Keratinocyte (primary cell): ENCODE data around the gene IFNAR2. TPM values are rescaled to one million over a fixed set of nuclear protein-coding genes. Genes with fewer than 3 reads are reported as not detected.
"Not testable (repeated sequence)": the region's sequence is repeated elsewhere in the genome, so short reads cannot be mapped to it uniquely, and the experiment has no call there.

Experiments
- DNase-seq: peaks from one replicate; pipeline ENCODE4 v3.0.0-alpha.2; 2011; ENCODE audit warnings: low read depth, missing footprints, low spot score
- FAIRE-seq: peaks from 2 replicates; lab custom pipeline; 2011; peaks lifted over from hg19 to GRCh38; lab: Jason Lieb, UNC
- H2AFZ ChIP-seq: 2 replicates; pipeline ENCODE4 v1.6.0; 2012; ENCODE audit warnings: low read length, control low read depth, inconsistent platforms; ENCODE audit not compliant: control insufficient read depth
- H3K27ac ChIP-seq: 2 replicates; pipeline ENCODE4 v1.5.1; 2011; ENCODE audit warnings: low read length; ENCODE audit not compliant: control insufficient read depth, insufficient read depth
- H3K27me3 ChIP-seq: 3 replicates; pipeline ENCODE4 v1.6.0; 2011; ENCODE audit warnings: low read length; ENCODE audit not compliant: control insufficient read depth, insufficient read depth; ENCODE audit errors: extremely low read depth
- H3K36me3 ChIP-seq, 2 experiments: 2 replicates in 1 of 2; 3 replicates in 1 of 2; pipeline ENCODE4 v1.5.1; 2011; ENCODE audit warnings: low read length in 2 of 2, mild to moderate bottlenecking in 1 of 2; ENCODE audit not compliant: control insufficient read depth in 2 of 2, insufficient read depth in 2 of 2; ENCODE audit errors: extremely low read depth in 1 of 2
- H3K4me1 ChIP-seq: 3 replicates; pipeline ENCODE4 v1.5.1; 2011; ENCODE audit warnings: low read length; ENCODE audit not compliant: control insufficient read depth, insufficient read depth; ENCODE audit errors: extremely low read depth
- H3K4me2 ChIP-seq: 3 replicates; pipeline ENCODE4 v1.6.0; 2011; ENCODE audit warnings: low read depth, low read length; ENCODE audit not compliant: control insufficient read depth, insufficient read depth; ENCODE audit errors: extremely low read depth
- H3K4me3 ChIP-seq, 3 experiments: fragments of 200-600 bp in 1 of 3; sonication (generic) in 1 of 3; 2 replicates in 2 of 3; 3 replicates in 1 of 3; pipeline ENCODE4 v1.5.1; 2011 to 2016; ENCODE audit warnings: low read length in 3 of 3, mild to moderate bottlenecking in 3 of 3, control low read depth in 2 of 3, inconsistent platforms in 1 of 3, low read depth in 1 of 3, mixed read lengths in 1 of 3, mixed run types in 1 of 3, moderate library complexity in 1 of 3; ENCODE audit not compliant: control insufficient read depth in 2 of 3, insufficient read depth in 2 of 3; ENCODE audit errors: extremely low read depth in 1 of 3
- H3K79me2 ChIP-seq: 2 replicates; pipeline ENCODE4 v1.6.0; 2012; ENCODE audit warnings: low read length; ENCODE audit not compliant: control insufficient read depth, insufficient read depth
- H3K9ac ChIP-seq: 3 replicates; pipeline ENCODE4 v1.6.0; 2011; ENCODE audit warnings: low read length; ENCODE audit not compliant: control insufficient read depth, insufficient read depth; ENCODE audit errors: extremely low read depth
- H3K9me1 ChIP-seq: 3 replicates; pipeline ENCODE4 v1.6.0; 2011; ENCODE audit warnings: low read length; ENCODE audit not compliant: control insufficient read depth, insufficient read depth; ENCODE audit errors: extremely low read depth
- H3K9me3 ChIP-seq: 2 replicates; pipeline ENCODE4 v1.5.1; 2012; ENCODE audit warnings: low read depth, low read length; ENCODE audit not compliant: control insufficient read depth
- H4K20me1 ChIP-seq: 3 replicates; pipeline ENCODE4 v1.6.0; 2011; ENCODE audit warnings: low read length; ENCODE audit not compliant: control insufficient read depth, insufficient read depth; ENCODE audit errors: extremely low read depth
- CTCF ChIP-seq, 3 experiments: IDR thresholded peaks in 1 of 3; conservative IDR thresholded peaks in 1 of 3; optimal IDR thresholded peaks in 1 of 3; 2 replicates in 2 of 3; 3 replicates in 1 of 3; pipeline versions ENCODE3 to v1.5.1; 2011; ENCODE audit warnings: low read length in 3 of 3, mild to moderate bottlenecking in 3 of 3, moderate library complexity in 2 of 3, control low read depth in 1 of 3, inconsistent platforms in 1 of 3; ENCODE audit not compliant: insufficient read depth in 2 of 3; ENCODE audit errors: extremely low read depth in 1 of 3
- EZH2 ChIP-seq: IDR thresholded peaks from one replicate; pipeline ENCODE4 v1.6.1; 2012; ENCODE audit warnings: inconsistent platforms, mild to moderate bottlenecking, low read length, moderate library complexity
- dilution Hi-C: fragments of 300-500 bp; cut with MboI; formaldehyde crosslinking; loops from one replicate; pipeline ENCODE4 v1.7.0; 2020; ENCODE audit warnings: low sequenced_read_pairs; ENCODE audit not compliant: extremely low pct_ligation_motif_present
- polyA plus RNA-seq, 5 experiments: library from polyadenylated mRNA; depleted of rRNA in 3 of 5; stranded (reverse) in 3 of 5; stranded (forward) in 1 of 5; unstranded in 1 of 5; fragments of >200 nt; gene quantifications; 1 replicate in 1 of 5; 2 replicates in 3 of 5; 3 replicates in 1 of 5; pipeline versions ENCODE4 v1.2.1 to v1.2.3, GENCODE V29; 2011 to 2012; ENCODE audit warnings: missing spikeins in 2 of 5, low read depth in 1 of 5, low replicate concordance in 1 of 5

IFNAR2 gene
- polyA plus RNA-seq, 1 donor (not counting 4 experiments of a cell fraction or from before 2014, with no cell fraction given): 23.0 TPM

GRCh38 chr21:33249331-33250002, 19.7 kb downstream of the IFNAR2 start:
- H3K36me3 ChIP-seq: peaks cover 12 to 16% of the 10 kb centered on the region in 2 experiments
- no peak overlapping the region for H3K4me3 ChIP-seq
- no peak overlapping the region for H3K27ac ChIP-seq
- no peaks in the 10 kb centered on the region for H3K27me3 ChIP-seq
- H4K20me1 ChIP-seq: no peaks in the 10 kb centered on the region
- H3K4me1 ChIP-seq: no peaks in the 10 kb centered on the region
- dilution Hi-C loops: no loop called here
- H3K9me3 ChIP-seq: no peaks in the 10 kb centered on the region
- H3K4me2 ChIP-seq: no peak overlapping the region
- no peak overlapping the region for H3K9ac ChIP-seq
- DNase-seq: no peak
- FAIRE-seq: no peak
- H2AFZ ChIP-seq: no peak overlapping the region
- no peaks in the 10 kb centered on the region for H3K9me1 ChIP-seq
- TF ChIP-seq CTCF (optimal IDR thresholded peaks at IDR 0.05 in 1 of 3, IDR thresholded peaks at IDR 0.05 in 1 of 3, conservative IDR thresholded peaks at IDR 0.05 in 1 of 3; ENCODE audit: extremely low read depth in 1 of 3, insufficient read depth in 2 of 3, low read length in 3 of 3): no peak
- TF ChIP-seq EZH2: no peak
- H3K79me2 ChIP-seq: no peaks in the 10 kb centered on the region

GRCh38 chr21:33251119-33251518, 21.4 kb downstream of the IFNAR2 start:
- Histone ChIP-seq H3K27me3 (no peaks in the 10 kb centered on the region), H3K9me1 (no peaks in the 10 kb centered on the region), H3K4me2 (no peak overlapping the region), H3K4me3 (no peak overlapping the region), H3K9me3 (no peaks in the 10 kb centered on the region), H3K4me1 (no peaks in the 10 kb centered on the region), H4K20me1 (no peaks in the 10 kb centered on the region), H3K9ac (no peak overlapping the region), H3K79me2 (no peaks in the 10 kb centered on the region), H2AFZ (no peak overlapping the region), H3K36me3 (peaks cover 8 to 12% of the 10 kb centered on the region in 2 experiments), H3K27ac (no peak overlapping the region)
- dilution Hi-C loops: no loop called here
- DNase-seq (no peak), FAIRE-seq (no peak)
- TF ChIP-seq CTCF (optimal IDR thresholded peaks at IDR 0.05 in 1 of 3, IDR thresholded peaks at IDR 0.05 in 1 of 3, conservative IDR thresholded peaks at IDR 0.05 in 1 of 3; ENCODE audit: extremely low read depth in 1 of 3, insufficient read depth in 2 of 3, low read length in 3 of 3): no peak
- no peak for TF ChIP-seq EZH2

GRCh38 chr21:33253382-33253781, 23.6 kb downstream of the IFNAR2 start:
- H3K36me3 ChIP-seq: peaks cover 7 to 13% of the 10 kb centered on the region in 2 experiments
- dilution Hi-C loops: not testable (repeated sequence)

More at GRCh38 chr21:33253382-33253781, 23.6 kb downstream of the IFNAR2 start:
- H2AFZ ChIP-seq, H3K79me2 ChIP-seq, H3K4me2 ChIP-seq, H3K9me1 ChIP-seq, H3K9ac ChIP-seq, FAIRE-seq, H3K4me1 ChIP-seq, DNase-seq, H3K27ac ChIP-seq, H3K27me3 ChIP-seq, H3K9me3 ChIP-seq, H4K20me1 ChIP-seq, H3K4me3 ChIP-seq: not testable (repeated sequence)
